Peyer's patch (tissue), 4 donors: ENCODE measurements around the gene CACNA2D3. TPM values are rescaled to one million over a fixed set of nuclear protein-coding genes. Genes with fewer than 3 reads are reported as not detected.

Source experiments
- DNase-seq, 3 donors: peaks; one replicate each; pipeline ENCODE4 v3.0.0-alpha.2; 2017 to 2019
- H3K27ac ChIP-seq, 4 donors: fragments of 200-600 bp; sonication (generic); one replicate each; pipeline ENCODE4 v1.5.1; 2016 to 2019
- H3K27me3 ChIP-seq, 2 donors: fragments of 200-600 bp; sonication (generic); one replicate each; pipeline ENCODE4 v1.5.1; 2019
- H3K36me3 ChIP-seq, 3 donors: fragments of 200-600 bp; sonication (generic); one replicate each; pipeline ENCODE4 v1.5.1; 2016 to 2019
- H3K4me1 ChIP-seq, 4 donors: fragments of 200-600 bp; sonication (generic); one replicate each; pipeline ENCODE4 v1.5.1; 2016 to 2019
- H3K4me3 ChIP-seq, 4 donors: fragments of 200-600 bp; sonication (generic); 1 replicate in 3 of 4; 2 replicates in 1 of 4; pipeline ENCODE4 v1.5.1; 2016 to 2019; ENCODE audit warnings: mild to moderate bottlenecking in 1 of 4
- H3K9me3 ChIP-seq, 4 donors: fragments of 200-600 bp; sonication (generic); one replicate each; pipeline ENCODE4 v1.5.1; 2016 to 2019; ENCODE audit warnings: mild to moderate bottlenecking in 1 of 4
- POLR2A ChIP-seq, 2 donors: fragments of 450-650 bp; IDR thresholded peaks; one replicate each; pipeline ENCODE4 v1.5.1; 2017; ENCODE audit warnings: antibody characterized with exemption in 2 of 2, mild to moderate bottlenecking in 2 of 2, moderate library complexity in 2 of 2
- total RNA-seq, 4 donors: library from RNA; depleted of rRNA; stranded (reverse); fragments of >200 nt; gene quantifications; one replicate each; pipeline ENCODE4 v1.1.0, GENCODE V29; 2016
- TF ChIP-seq, protein P1 (sequence below), 6 experiments: fragments of 450-650 bp in 4 of 6; fragments of 200-600 bp in 2 of 6; sonication (generic) in 1 of 6; IDR thresholded peaks; one replicate each; pipeline ENCODE4 v1.5.1; 2017 to 2019; ENCODE audit warnings: antibody characterized with exemption in 6 of 6, mild to moderate bottlenecking in 3 of 6, moderate library complexity in 1 of 6

CACNA2D3 gene
- total RNA-seq, 4 donors from 2014 or later: 0.27 to 5.0 TPM; not detected in 2

DNA sequence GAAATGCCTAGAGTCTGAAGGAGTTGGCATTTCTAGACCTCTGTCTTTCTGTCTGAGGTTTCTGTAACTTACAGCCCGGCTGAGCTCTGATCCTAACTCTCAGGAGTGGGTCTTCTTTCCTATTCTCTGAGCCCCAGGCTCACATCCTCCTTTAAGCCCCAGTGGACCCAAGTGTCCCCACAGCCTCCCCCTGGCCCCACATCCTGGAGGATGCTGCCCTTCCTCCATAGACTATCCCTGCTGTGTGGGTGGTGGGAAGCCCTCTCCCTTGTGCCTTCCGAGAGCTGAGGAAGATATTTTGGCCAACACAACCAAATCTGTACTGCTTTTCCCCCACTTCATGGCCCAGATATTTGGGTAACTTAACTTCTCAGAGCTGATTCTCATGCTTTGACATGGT is 654.2 kb downstream of the CACNA2D3 start:
- no peaks in the 10 kb centered on the region for H3K27me3 ChIP-seq
- no peak overlapping the region for H3K27ac ChIP-seq
- H3K4me3 ChIP-seq: no peak overlapping the region
- H3K36me3 ChIP-seq: no peaks in the 10 kb centered on the region
- DNase-seq: no peak
- TF ChIP-seq, protein P1, sequence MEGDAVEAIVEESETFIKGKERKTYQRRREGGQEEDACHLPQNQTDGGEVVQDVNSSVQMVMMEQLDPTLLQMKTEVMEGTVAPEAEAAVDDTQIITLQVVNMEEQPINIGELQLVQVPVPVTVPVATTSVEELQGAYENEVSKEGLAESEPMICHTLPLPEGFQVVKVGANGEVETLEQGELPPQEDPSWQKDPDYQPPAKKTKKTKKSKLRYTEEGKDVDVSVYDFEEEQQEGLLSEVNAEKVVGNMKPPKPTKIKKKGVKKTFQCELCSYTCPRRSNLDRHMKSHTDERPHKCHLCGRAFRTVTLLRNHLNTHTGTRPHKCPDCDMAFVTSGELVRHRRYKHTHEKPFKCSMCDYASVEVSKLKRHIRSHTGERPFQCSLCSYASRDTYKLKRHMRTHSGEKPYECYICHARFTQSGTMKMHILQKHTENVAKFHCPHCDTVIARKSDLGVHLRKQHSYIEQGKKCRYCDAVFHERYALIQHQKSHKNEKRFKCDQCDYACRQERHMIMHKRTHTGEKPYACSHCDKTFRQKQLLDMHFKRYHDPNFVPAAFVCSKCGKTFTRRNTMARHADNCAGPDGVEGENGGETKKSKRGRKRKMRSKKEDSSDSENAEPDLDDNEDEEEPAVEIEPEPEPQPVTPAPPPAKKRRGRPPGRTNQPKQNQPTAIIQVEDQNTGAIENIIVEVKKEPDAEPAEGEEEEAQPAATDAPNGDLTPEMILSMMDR (IDR thresholded peaks at IDR 0.05): no peak
- TF ChIP-seq POLR2A (IDR thresholded peaks at IDR 0.05): no peak
- no peaks in the 10 kb centered on the region for H3K9me3 ChIP-seq
- peaks cover 0 to 4% (median 0%) of the 10 kb centered on the region in 4 donors for H3K4me1 ChIP-seq

DNA sequence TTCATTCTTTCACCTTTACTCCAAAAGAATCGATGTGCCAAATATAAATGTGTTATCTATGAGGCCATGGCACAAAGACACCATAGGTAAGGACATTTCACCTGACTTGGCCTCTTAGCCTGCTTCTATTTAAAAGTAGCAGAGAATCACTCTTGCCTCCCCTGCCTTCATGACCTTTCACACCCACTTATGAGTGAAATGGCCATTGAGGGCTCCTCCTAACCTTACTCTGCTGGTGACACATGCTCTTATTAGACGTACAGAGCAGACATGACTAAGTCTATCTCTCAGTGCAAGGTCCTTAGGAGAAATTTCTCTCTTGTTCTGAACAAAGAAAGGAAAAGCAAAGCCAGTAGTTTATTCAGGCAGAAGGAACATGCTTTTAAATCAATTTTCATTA is 654.8 kb downstream of the CACNA2D3 start:
- Histone ChIP-seq H3K4me1 (peaks cover 0 to 4% (median 0%) of the 10 kb centered on the region in 4 donors), H3K36me3 (no peaks in the 10 kb centered on the region), H3K4me3 (no peak overlapping the region), H3K9me3 (no peaks in the 10 kb centered on the region), H3K27ac (no peak overlapping the region), H3K27me3 (no peaks in the 10 kb centered on the region)
- TF ChIP-seq, protein P1 (IDR thresholded peaks at IDR 0.05): no peak
- TF ChIP-seq POLR2A (IDR thresholded peaks at IDR 0.05): no peak
- no peak for DNase-seq

DNA sequence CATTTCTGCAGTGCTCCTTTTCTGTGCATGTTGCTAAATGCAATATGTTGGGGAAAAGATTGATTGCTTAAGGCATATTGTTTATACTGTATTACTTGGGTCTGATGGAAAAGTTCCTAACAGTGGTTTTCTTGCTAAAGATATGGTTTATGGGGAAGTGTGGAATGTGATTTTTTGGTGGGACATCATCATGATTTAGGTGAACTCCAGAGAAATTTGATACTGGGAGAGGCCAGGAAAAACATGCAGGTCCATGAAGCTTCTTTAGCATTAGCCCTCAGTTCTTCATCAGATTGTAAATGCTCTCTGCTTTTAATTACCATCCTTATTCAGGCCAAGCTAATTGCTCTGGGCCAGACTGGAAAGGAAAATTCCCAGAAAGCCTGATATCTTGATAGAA is 658.0 kb downstream of the CACNA2D3 start:
- no peak overlapping the region for H3K27ac ChIP-seq
- no peaks in the 10 kb centered on the region for H3K9me3 ChIP-seq
- TF ChIP-seq POLR2A (IDR thresholded peaks at IDR 0.05): no peak
- TF ChIP-seq, protein P1 (IDR thresholded peaks at IDR 0.05): no peak

DNA sequence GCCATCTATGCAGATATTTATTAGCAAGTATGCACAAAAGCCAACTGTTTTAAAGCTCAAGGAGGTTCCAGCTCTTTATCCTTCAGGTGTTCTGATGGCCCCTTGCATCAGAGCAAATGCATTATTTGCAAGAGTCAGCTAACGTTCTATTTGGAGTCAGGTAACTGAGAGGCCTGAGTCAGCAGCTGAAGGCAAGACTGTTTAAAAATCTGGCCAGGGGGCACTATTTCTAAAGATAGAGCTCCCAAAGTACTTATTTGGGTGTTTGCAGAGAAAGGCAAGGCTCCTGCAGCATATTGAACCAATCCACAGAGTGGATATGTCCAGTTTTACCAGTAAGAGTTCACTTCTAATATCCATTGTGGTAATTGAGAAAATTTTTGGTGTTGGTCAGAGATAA is 659.4 kb downstream of the CACNA2D3 start:
- Histone ChIP-seq H3K27me3 (no peaks in the 10 kb centered on the region), H3K4me1 (no peaks in the 10 kb centered on the region), H3K27ac (no peak overlapping the region), H3K36me3 (no peaks in the 10 kb centered on the region), H3K9me3 (no peaks in the 10 kb centered on the region), H3K4me3 (no peak overlapping the region)
- no peak for TF ChIP-seq POLR2A (IDR thresholded peaks at IDR 0.05)
- TF ChIP-seq, protein P1 (IDR thresholded peaks at IDR 0.05): no peak
- DNase-seq: no peak

More for the DNA sequence above, 658.0 kb downstream of the CACNA2D3 start:
- Histone ChIP-seq H3K4me3 (no peak overlapping the region), H3K36me3 (no peaks in the 10 kb centered on the region), H3K27me3 (no peaks in the 10 kb centered on the region), H3K4me1 (no peaks in the 10 kb centered on the region)
- DNase-seq: no peak

DNA sequence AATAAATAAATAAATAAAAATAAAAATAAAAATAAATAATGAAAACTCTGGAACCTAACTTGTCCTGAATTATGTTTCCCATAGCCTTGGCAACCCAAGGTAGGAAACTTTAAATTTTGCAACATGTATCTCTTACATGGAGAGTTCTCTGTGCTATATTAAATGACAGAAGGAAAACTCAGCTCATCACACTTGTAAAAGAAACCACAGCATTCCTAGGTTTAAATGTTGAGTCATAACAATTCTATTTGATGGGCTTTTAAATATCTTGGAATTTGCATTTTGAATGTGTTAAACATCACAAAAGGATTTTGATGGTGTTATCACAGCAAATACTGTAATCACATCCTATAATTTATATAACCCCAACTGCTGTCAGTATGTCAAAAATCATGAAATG is 661.3 kb downstream of the CACNA2D3 start:
- no peak overlapping the region for H3K27ac ChIP-seq
- H3K9me3 ChIP-seq: no peaks in the 10 kb centered on the region
- no peak for DNase-seq
- TF ChIP-seq POLR2A (IDR thresholded peaks at IDR 0.05): no peak
- TF ChIP-seq, protein P1 (IDR thresholded peaks at IDR 0.05): no peak
- no peaks in the 10 kb centered on the region for H3K36me3 ChIP-seq
- H3K4me3 ChIP-seq: no peak overlapping the region
- no peaks in the 10 kb centered on the region for H3K27me3 ChIP-seq
- H3K4me1 ChIP-seq: no peaks in the 10 kb centered on the region

DNA sequence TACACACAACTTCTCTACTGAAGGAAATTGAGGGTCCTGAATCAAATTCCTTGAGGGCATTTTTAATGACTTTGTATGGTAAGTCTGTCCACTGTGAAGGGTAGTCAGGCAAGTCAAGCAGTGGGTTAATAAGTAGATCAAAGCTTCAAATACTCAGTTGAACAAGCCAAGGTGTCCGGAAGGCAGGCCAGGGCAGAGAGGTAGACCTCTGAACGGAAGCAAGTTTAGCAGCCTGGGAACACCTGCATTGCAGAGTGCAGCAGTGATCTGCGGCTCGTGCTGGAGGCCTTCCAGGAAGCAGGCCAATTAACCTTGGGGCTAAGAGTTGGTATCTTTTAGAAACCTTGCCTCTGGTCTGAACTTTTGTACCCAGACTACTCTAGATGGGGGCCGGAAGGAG is 661.7 kb downstream of the CACNA2D3 start:
- peak in 2 of 3 donors; percentile 52 to 56 for DNase-seq
- H3K27ac ChIP-seq: no peak overlapping the region
- H3K9me3 ChIP-seq: no peaks in the 10 kb centered on the region
- H3K4me1 ChIP-seq: no peaks in the 10 kb centered on the region
- no peaks in the 10 kb centered on the region for H3K27me3 ChIP-seq
- H3K36me3 ChIP-seq: no peaks in the 10 kb centered on the region
- H3K4me3 ChIP-seq: no peak overlapping the region
- TF ChIP-seq POLR2A (IDR thresholded peaks at IDR 0.05): no peak
- TF ChIP-seq, protein P1 (IDR thresholded peaks at IDR 0.05): no peak
